Body of pancreas (tissue), 4 donors: ENCODE results near the gene HSFX3.

ENCODE experiments used
- CTCF ChIP-seq, 7 experiments: fragments of 450-650 bp in 4 of 7; fragments of 200-600 bp in 3 of 7; sonication (generic) in 3 of 7; IDR thresholded peaks; one replicate each; pipeline ENCODE4 v1.5.1; 2016 to 2019; ENCODE audit warnings: antibody characterized with exemption in 7 of 7
- POLR2A ChIP-seq, 3 donors: fragments of 450-650 bp; IDR thresholded peaks; one replicate each; pipeline ENCODE4 v1.6.1; 2016; ENCODE audit warnings: antibody characterized with exemption in 3 of 3, mild to moderate bottlenecking in 2 of 3

- TF ChIP-seq CTCF (IDR thresholded peaks at IDR 0.05) (no peak), POLR2A (IDR thresholded peaks at IDR 0.05) (no peak)
Measured at GRCh38 chrX:149505671-149506070, 44.1 kb downstream of the HSFX3 start.
